Right atrium auricular region (tissue), 2 donors: ENCODE data around the gene CRYBG1. TPM values are rescaled to one million over a fixed set of nuclear protein-coding genes. Genes with fewer than 3 reads are reported as not detected.

Experiments
- DNase-seq: peaks from one replicate; pipeline ENCODE4 v3.0.0-alpha.2; 2019; ENCODE audit warnings: low spot score
- H3K27ac ChIP-seq, 2 donors: fragments of 200-600 bp; sonication (generic); 1 replicate in 1 of 2; 2 replicates in 1 of 2; pipeline ENCODE4 v1.5.1; 2016 to 2019
- H3K27me3 ChIP-seq, 2 donors: fragments of 200-600 bp; sonication (generic); one replicate each; pipeline versions ENCODE4 v1.5.1 to v1.6.0; 2017 to 2019
- H3K36me3 ChIP-seq: fragments of 200-600 bp; sonication (generic); one replicate; pipeline ENCODE4 v1.5.1; 2016
- H3K4me1 ChIP-seq, 2 donors: fragments of 200-600 bp; sonication (generic); one replicate each; pipeline versions ENCODE4 v1.5.1 to v1.6.0; 2017 to 2019
- H3K4me3 ChIP-seq, 2 donors: fragments of 200-600 bp; sonication (generic); 1 replicate in 1 of 2; 2 replicates in 1 of 2; pipeline ENCODE4 v1.5.1; 2017 to 2019; ENCODE audit warnings: mild to moderate bottlenecking in 1 of 2, moderate library complexity in 1 of 2
- H3K9me3 ChIP-seq, 2 donors: fragments of 200-600 bp; sonication (generic); one replicate each; pipeline ENCODE4 v1.5.1; 2019
- total RNA-seq, 2 donors: library from RNA; depleted of rRNA; stranded (reverse); fragments of >200 nt; gene quantifications; one replicate each; pipeline ENCODE4 v1.1.0, GENCODE V29; 2016
- TF ChIP-seq, protein P1 (sequence below), 2 donors: fragments of 200-600 bp; sonication (generic); IDR thresholded peaks; one replicate each; pipeline ENCODE4 v1.5.1; 2019; ENCODE audit warnings: antibody characterized with exemption in 2 of 2

CRYBG1 gene
- total RNA-seq, 2 donors from 2014 or later: 1.6 to 1.9 TPM

DNA sequence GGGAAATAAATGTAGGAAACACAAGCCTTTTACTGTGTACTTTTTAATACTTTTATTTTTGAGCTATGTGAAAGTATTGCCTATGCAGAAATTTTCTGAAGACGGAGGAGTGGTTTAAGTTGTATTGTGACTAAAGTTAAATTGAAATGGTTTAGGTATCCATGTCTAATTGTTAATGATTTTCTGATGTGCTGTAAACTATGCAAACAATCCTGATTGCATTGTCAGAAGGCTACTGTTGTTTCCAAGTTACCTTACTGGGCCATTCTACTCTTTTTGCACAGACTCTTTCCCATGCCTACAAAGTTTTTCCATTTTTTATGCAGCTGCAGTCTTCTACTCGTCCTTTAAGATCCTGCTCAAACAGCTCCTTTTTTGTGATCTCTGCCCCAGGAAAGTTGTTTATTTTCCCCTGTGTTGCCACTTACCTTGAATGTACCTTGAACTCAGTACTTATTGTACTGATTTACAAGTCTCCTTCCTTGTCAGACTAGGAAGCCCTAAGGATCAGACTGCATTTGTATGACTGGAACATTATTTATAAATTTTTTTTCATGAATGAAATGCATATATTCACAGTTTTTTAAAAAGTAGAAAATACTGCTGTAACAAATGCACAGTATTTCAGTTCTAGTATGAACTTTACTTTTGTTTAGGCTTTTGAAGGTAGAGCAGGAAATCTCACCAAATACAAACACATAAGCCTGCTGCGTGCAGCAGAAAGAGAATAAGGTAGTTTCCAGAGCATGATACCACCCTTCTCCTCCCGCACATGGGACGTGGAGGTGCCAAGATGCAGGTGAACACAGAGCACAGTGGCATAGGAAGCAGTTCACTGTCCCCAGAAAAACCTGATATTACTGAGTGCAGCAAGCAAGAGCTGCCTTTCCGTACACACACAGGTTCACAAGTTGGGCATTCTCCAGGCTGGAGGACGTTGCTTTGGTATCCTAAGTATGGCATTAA lies 97.8 kb downstream of the CRYBG1 start:
- TF ChIP-seq, protein P1, sequence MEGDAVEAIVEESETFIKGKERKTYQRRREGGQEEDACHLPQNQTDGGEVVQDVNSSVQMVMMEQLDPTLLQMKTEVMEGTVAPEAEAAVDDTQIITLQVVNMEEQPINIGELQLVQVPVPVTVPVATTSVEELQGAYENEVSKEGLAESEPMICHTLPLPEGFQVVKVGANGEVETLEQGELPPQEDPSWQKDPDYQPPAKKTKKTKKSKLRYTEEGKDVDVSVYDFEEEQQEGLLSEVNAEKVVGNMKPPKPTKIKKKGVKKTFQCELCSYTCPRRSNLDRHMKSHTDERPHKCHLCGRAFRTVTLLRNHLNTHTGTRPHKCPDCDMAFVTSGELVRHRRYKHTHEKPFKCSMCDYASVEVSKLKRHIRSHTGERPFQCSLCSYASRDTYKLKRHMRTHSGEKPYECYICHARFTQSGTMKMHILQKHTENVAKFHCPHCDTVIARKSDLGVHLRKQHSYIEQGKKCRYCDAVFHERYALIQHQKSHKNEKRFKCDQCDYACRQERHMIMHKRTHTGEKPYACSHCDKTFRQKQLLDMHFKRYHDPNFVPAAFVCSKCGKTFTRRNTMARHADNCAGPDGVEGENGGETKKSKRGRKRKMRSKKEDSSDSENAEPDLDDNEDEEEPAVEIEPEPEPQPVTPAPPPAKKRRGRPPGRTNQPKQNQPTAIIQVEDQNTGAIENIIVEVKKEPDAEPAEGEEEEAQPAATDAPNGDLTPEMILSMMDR (IDR thresholded peaks at IDR 0.05): no peak
- H3K36me3 ChIP-seq: no peaks in the 10 kb centered on the region
- H3K9me3 ChIP-seq: no peaks in the 10 kb centered on the region
- DNase-seq: no peak
- H3K4me1 ChIP-seq: no peaks in the 10 kb centered on the region
- no peak overlapping the region for H3K4me3 ChIP-seq
- H3K27ac ChIP-seq: no peak overlapping the region
- H3K27me3 ChIP-seq: no peaks in the 10 kb centered on the region

DNA sequence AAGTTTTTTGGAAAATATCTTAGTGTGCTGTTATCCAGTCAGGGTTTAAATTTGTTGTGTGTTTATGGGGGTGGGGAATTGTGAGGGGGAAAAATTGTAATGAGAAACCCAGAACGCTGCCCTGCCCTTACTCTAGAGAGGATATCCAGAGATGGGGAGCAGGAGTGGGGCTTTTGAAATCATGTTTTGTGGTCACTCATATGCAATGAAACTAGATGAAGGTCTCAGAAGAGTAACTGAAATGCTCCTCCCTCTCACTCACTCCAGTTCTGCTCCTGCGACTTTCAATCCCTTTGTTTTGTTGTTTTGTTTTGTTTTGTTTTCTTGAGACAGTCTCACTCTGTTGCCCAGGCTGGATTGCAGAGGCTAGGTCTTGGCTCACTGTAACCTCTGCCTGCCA lies 100.0 kb downstream of the CRYBG1 start:
- no peaks in the 10 kb centered on the region for H3K27me3 ChIP-seq
- no peaks in the 10 kb centered on the region for H3K4me1 ChIP-seq
- H3K9me3 ChIP-seq: no peaks in the 10 kb centered on the region
- no peak overlapping the region for H3K27ac ChIP-seq
- TF ChIP-seq, protein P1 (IDR thresholded peaks at IDR 0.05): no peak
- H3K4me3 ChIP-seq: no peak overlapping the region
- no peak for DNase-seq
- H3K36me3 ChIP-seq: no peaks in the 10 kb centered on the region

DNA sequence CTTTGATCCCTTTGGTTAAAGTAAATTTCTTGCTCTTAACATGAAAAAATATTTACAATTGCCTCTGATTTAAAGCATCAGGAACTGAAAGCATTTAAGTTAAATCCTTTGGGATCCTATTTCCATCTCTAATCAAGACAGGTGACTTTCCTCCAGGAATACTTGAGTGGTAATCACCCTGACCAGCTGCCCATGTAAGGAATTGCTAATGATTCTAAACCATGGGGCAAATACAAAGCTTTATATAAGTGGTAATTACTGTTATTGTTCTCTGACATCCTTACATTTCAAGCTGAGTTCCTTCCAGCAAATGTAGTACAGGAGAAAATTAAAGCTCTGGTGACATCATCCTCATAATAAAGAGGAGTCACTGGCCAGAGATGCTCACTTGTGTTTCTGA lies 100.6 kb downstream of the CRYBG1 start:
- TF ChIP-seq, protein P1 (IDR thresholded peaks at IDR 0.05): no peak
- Histone ChIP-seq H3K27me3 (no peaks in the 10 kb centered on the region), H3K4me1 (no peaks in the 10 kb centered on the region), H3K27ac (no peak overlapping the region), H3K4me3 (no peak overlapping the region), H3K36me3 (no peaks in the 10 kb centered on the region), H3K9me3 (no peaks in the 10 kb centered on the region)
- no peak for DNase-seq

- H3K36me3 ChIP-seq: no peaks in the 10 kb centered on the region
- no peaks in the 10 kb centered on the region for H3K9me3 ChIP-seq
- TF ChIP-seq, protein P1 (IDR thresholded peaks at IDR 0.05): no peak
- no peaks in the 10 kb centered on the region for H3K4me1 ChIP-seq
- H3K27ac ChIP-seq: no peak overlapping the region
- no peak for DNase-seq
- no peaks in the 10 kb centered on the region for H3K27me3 ChIP-seq
- H3K4me3 ChIP-seq: no peak overlapping the region
Observed at GRCh38 chr6:106462923-106463557, 102.5 kb downstream of the CRYBG1 start.

DNA sequence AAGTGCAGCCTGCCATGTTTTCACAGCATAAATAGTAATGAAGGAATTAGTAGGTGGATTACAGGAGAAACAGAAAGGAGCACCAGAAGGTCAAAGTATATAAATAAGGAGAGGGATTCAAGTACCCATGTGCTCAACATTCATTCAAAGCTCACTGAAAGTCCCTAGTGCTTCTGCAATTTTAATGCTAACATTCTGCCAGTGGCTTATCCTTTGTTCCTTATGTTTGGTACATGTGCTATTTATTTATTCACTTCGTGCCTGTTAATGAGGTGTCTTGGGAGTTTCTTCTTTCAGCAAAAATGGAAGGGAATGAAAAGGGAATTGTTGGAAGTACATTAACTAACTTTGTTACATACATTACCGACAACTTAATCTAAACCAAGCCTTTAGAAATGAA lies 105.7 kb downstream of the CRYBG1 start:
- no peak overlapping the region for H3K27ac ChIP-seq
- DNase-seq: no peak
- no peaks in the 10 kb centered on the region for H3K27me3 ChIP-seq
- H3K4me3 ChIP-seq: no peak overlapping the region
- no peaks in the 10 kb centered on the region for H3K36me3 ChIP-seq
- TF ChIP-seq, protein P1 (IDR thresholded peaks at IDR 0.05): no peak
- H3K9me3 ChIP-seq: no peaks in the 10 kb centered on the region
- H3K4me1 ChIP-seq: no peaks in the 10 kb centered on the region
